ENCODE results near the gene CFAP45. TPM values are rescaled to one million over a fixed set of nuclear protein-coding genes. Genes with fewer than 3 reads are reported as not detected.

CFAP45 gene
- total and polyA plus RNA-seq, 2 experiments from 2014 or later, result 0.36 TPM; not detected in 1

DNA sequence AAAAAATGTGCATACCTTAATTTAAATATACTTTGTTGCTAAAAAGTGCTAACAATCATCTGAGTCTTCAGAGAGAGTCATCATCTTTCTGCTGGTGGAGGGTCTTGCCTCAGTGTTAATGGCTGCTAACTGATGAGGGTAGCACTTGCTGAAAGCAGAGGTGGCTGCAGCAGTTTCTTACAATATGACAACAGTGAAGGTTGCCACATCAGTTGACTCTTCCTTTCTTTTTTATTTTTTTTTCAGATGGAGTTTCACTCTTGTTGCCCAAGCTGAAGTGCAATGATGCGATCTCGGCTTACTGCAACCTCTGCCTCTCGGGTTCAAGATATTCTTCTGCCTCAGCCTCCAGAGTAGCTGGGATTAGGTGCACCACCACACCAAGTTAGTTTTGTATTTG is 2.6 kb upstream of the CFAP45 start (continued):
- TF ChIP-seq ZNF462 (CRISPR knock-in tag; IDR thresholded peaks at IDR 0.05) (no peak), EZH2phosphoT487 (IDR thresholded peaks at IDR 0.05; ENCODE audit: unreplicated experiment) (no peak), STAT1 (IDR thresholded peaks at IDR 0.05; ENCODE audit: unreplicated experiment) (no peak), JUNB (IDR thresholded peaks at IDR 0.05; ENCODE audit: unreplicated experiment) (no peak), EZH2 (IDR thresholded peaks at IDR 0.05; ENCODE audit: low read depth, unreplicated experiment) (no peak)
- TF ChIP-seq, protein P1, sequence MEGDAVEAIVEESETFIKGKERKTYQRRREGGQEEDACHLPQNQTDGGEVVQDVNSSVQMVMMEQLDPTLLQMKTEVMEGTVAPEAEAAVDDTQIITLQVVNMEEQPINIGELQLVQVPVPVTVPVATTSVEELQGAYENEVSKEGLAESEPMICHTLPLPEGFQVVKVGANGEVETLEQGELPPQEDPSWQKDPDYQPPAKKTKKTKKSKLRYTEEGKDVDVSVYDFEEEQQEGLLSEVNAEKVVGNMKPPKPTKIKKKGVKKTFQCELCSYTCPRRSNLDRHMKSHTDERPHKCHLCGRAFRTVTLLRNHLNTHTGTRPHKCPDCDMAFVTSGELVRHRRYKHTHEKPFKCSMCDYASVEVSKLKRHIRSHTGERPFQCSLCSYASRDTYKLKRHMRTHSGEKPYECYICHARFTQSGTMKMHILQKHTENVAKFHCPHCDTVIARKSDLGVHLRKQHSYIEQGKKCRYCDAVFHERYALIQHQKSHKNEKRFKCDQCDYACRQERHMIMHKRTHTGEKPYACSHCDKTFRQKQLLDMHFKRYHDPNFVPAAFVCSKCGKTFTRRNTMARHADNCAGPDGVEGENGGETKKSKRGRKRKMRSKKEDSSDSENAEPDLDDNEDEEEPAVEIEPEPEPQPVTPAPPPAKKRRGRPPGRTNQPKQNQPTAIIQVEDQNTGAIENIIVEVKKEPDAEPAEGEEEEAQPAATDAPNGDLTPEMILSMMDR (conservative IDR thresholded peaks at IDR 0.05; ENCODE audit: low read depth in 2 of 2), result no peak

- Mint-ChIP-seq H3K9me3 (peaks cover 9% of the 10 kb centered on the region; the same call in 2 of the 3 replicates), H3K4me3 (no peak overlapping the region; the same call in 1 of the 3 replicates), H3K36me3 (ENCODE audit: low read depth) (peaks cover 3% of the 10 kb centered on the region; the same call in 1 of the 3 replicates), H3K4me1 (peaks cover 15% of the 10 kb centered on the region), H3K27me3 (ENCODE audit: insufficient read depth, low read depth, poor library complexity) (peaks cover 22% of the 10 kb centered on the region), H3K27ac (no peak overlapping the region)
- no peak overlapping the region for H3K27ac ChIP-seq (ENCODE audit: low read depth)
- peaks cover 17% of the 10 kb centered on the region for H3K27me3 ChIP-seq (ENCODE audit: insufficient read depth)
- H3K4me1 ChIP-seq (ENCODE audit: insufficient read depth), result peaks cover 12% of the 10 kb centered on the region
- H3K4me3 ChIP-seq, result no peak overlapping the region
- H4K20me1 ChIP-seq (replicated peaks; ENCODE audit: insufficient read depth), result no peaks in the 10 kb centered on the region
- no peaks in the 10 kb centered on the region for H3K9me2 ChIP-seq (ENCODE audit: insufficient read depth)
- no peaks in the 10 kb centered on the region for H3K36me3 ChIP-seq (ENCODE audit: insufficient read depth)
- DNase-seq (ENCODE audit: low spot score) (no peak), ATAC-seq (no peak)
- peak overlapping the region; percentile 94; the same call in 1 of the 2 replicates for H2AFZ ChIP-seq
- no peaks in the 10 kb centered on the region for H3F3A ChIP-seq (replicated peaks; ENCODE audit: low read depth)
- H3K79me2 ChIP-seq (replicated peaks; ENCODE audit: insufficient read depth), result no peaks in the 10 kb centered on the region
- H3K4me2 ChIP-seq, result no peak overlapping the region
- TF ChIP-seq STAT1 (IDR thresholded peaks at IDR 0.05; ENCODE audit: unreplicated experiment), result no peak
- no peak for TF ChIP-seq ETS1 (IDR thresholded peaks at IDR 0.05)
- TF ChIP-seq NANOG (IDR thresholded peaks at IDR 0.05; ENCODE audit: borderline replicate concordance), result no peak
- no peak for TF ChIP-seq ZNF331 (CRISPR knock-in tag; IDR thresholded peaks at IDR 0.05; ENCODE audit: low read depth)
- TF ChIP-seq EZH2phosphoT487 (IDR thresholded peaks at IDR 0.05; ENCODE audit: unreplicated experiment), result no peak
Observed at GRCh38 chr1:159900755-159901360, 893 bp upstream of the CFAP45 start.

All from GM23338 (cell line).